Left ventricle myocardium inferior (tissue), 1 donor: ENCODE data around the gene SYF2. TPM values are rescaled to one million over a fixed set of nuclear protein-coding genes. Genes with fewer than 3 reads are reported as not detected.

ENCODE experiments used
- DNase-seq: peaks from one replicate; pipeline ENCODE4 v3.0.0-alpha.2; 2020
- H3K27ac ChIP-seq: fragments of 200-600 bp; replicated peaks from 2 replicates; pipeline ENCODE4 v1.8.0; 2021
- H3K27me3 ChIP-seq: fragments of 200-600 bp; 2 replicates; pipeline ENCODE4 v1.8.0; 2021; ENCODE audit warnings: low read depth
- H3K36me3 ChIP-seq: fragments of 200-600 bp; 2 replicates; pipeline ENCODE4 v1.8.0; 2021
- H3K4me1 ChIP-seq: fragments of 200-600 bp; 2 replicates; pipeline ENCODE4 v1.8.0; 2021
- H3K4me3 ChIP-seq: fragments of 200-600 bp; 2 replicates; pipeline ENCODE4 v1.8.0; 2021; ENCODE audit warnings: mild to moderate bottlenecking, moderate library complexity
- H3K9me3 ChIP-seq: fragments of 200-600 bp; replicated peaks from 2 replicates; pipeline ENCODE4 v1.8.0; 2021
- intact Hi-C: fragments of 100-400 bp; cut with micrococcal nuclease; formaldehyde crosslinking; loops from one replicate; pipeline ENCODE4 v1.11.0; 2022
- total RNA-seq: library from RNA; stranded (reverse); fragmentation: NEBNext Ultra II Directional; extraction: Animal tissue kit (Norgen Biotek cat#: 25700); gene quantifications from one replicate; pipeline ENCODE4 v1.2.1, GENCODE V29; 2021
- TF ChIP-seq, protein P1 (sequence below): fragments of 200-600 bp; IDR thresholded peaks from 2 replicates; pipeline ENCODE4 v1.8.0; 2021; ENCODE audit warnings: antibody characterized with exemption, mild to moderate bottlenecking, borderline replicate concordance
- donor health status: DM: no; HTN: yes; CAD: no; lungs with severe emphysema.

The SYF2 gene
- total RNA-seq, 1 donor from 2014 or later: 35.1 TPM

GRCh38 chr1:25209516-25209915, 22.8 kb downstream of the SYF2 start:
- Histone ChIP-seq H3K27ac (no peak overlapping the region), H3K9me3 (no peaks in the 10 kb centered on the region), H3K27me3 (peaks cover 53% of the 10 kb centered on the region), H3K4me3 (no peak overlapping the region), H3K4me1 (no peaks in the 10 kb centered on the region), H3K36me3 (no peaks in the 10 kb centered on the region)
- intact Hi-C loops: no loop called here
- DNase-seq: no peak
- TF ChIP-seq, protein P1, sequence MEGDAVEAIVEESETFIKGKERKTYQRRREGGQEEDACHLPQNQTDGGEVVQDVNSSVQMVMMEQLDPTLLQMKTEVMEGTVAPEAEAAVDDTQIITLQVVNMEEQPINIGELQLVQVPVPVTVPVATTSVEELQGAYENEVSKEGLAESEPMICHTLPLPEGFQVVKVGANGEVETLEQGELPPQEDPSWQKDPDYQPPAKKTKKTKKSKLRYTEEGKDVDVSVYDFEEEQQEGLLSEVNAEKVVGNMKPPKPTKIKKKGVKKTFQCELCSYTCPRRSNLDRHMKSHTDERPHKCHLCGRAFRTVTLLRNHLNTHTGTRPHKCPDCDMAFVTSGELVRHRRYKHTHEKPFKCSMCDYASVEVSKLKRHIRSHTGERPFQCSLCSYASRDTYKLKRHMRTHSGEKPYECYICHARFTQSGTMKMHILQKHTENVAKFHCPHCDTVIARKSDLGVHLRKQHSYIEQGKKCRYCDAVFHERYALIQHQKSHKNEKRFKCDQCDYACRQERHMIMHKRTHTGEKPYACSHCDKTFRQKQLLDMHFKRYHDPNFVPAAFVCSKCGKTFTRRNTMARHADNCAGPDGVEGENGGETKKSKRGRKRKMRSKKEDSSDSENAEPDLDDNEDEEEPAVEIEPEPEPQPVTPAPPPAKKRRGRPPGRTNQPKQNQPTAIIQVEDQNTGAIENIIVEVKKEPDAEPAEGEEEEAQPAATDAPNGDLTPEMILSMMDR: no peak

DNA sequence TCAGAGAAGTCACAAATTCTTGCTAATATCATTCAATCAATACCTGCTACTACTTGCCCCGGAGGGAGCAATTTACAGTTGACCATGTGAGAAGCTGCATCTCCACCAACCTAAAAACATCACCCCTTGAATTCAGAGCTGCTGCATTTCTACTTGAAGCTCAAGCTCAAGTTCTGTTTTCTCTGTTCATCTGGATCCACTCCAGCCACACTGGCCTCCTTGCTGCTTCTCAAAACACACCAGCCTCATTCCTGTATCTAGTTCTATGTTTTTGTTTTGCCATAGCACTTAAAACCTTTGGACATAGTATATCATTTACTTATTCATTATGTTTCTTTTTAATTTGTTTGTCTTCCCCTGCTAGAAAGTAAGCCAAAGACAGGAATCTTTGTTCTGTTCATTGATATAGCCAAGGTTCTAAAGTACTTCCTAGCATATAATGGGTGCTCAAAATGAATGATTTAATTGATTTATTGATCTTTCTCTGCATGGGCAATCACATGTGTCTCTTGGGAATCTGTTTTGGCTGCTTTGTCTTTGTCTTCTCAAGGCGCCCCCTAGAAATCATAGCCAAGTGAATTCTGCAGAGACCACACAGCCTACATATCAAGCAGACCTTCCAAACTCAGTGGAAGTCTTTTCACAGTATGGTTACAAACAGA, 23.6 kb downstream of the SYF2 start:
- no peak overlapping the region for H3K4me3 ChIP-seq

GRCh38 chr1:25208092-25208491, 24.2 kb downstream of the SYF2 start:
- no peak overlapping the region for H3K4me3 ChIP-seq
- no peak overlapping the region for H3K27ac ChIP-seq
- DNase-seq: no peak
- intact Hi-C loops: no loop called here
- H3K4me1 ChIP-seq: no peaks in the 10 kb centered on the region
- TF ChIP-seq, protein P1: no peak
- no peaks in the 10 kb centered on the region for H3K9me3 ChIP-seq
- H3K27me3 ChIP-seq: peaks cover 53% of the 10 kb centered on the region
- no peaks in the 10 kb centered on the region for H3K36me3 ChIP-seq

More for the DNA sequence above, 23.6 kb downstream of the SYF2 start:
- H3K27ac ChIP-seq: no peak overlapping the region
- H3K27me3 ChIP-seq: peaks cover 53% of the 10 kb centered on the region
- no peaks in the 10 kb centered on the region for H3K36me3 ChIP-seq
- DNase-seq: no peak
- intact Hi-C loops: no loop called here
- TF ChIP-seq, protein P1: no peak
- H3K9me3 ChIP-seq: no peaks in the 10 kb centered on the region
- H3K4me1 ChIP-seq: no peaks in the 10 kb centered on the region

DNA sequence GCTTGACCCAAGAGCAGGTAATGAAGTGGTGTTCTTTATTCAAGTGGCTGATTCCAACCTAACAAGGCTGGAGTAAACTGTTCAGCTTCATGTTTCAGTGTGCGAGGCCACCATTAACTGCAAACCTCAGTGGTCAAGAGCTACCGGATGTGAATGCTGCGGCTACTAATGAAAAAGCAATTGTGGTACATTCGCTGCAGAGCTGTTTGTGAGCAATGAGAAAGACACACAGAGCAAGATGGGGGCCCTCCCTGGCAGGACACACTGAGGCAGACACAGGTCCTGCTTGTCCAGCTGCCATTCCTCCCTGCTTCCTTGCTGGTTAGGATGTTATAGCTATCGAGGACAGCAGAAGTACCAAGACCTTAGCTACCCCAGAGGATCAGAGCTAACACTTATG, 26.1 kb downstream of the SYF2 start:
- H3K36me3 ChIP-seq: no peaks in the 10 kb centered on the region
- no peak overlapping the region for H3K27ac ChIP-seq
- peaks cover 41% of the 10 kb centered on the region for H3K27me3 ChIP-seq
- intact Hi-C loops: no loop called here
- no peaks in the 10 kb centered on the region for H3K9me3 ChIP-seq
- H3K4me1 ChIP-seq: no peaks in the 10 kb centered on the region
- TF ChIP-seq, protein P1: no peak
- no peak for DNase-seq
- H3K4me3 ChIP-seq: no peak overlapping the region

GRCh38 chr1:25205786-25206185, 26.5 kb downstream of the SYF2 start:
- DNase-seq: no peak
- intact Hi-C loops: no loop called here
- peaks cover 37% of the 10 kb centered on the region for H3K27me3 ChIP-seq
- H3K4me1 ChIP-seq: no peaks in the 10 kb centered on the region
- H3K36me3 ChIP-seq: no peaks in the 10 kb centered on the region
- TF ChIP-seq, protein P1: no peak
- no peaks in the 10 kb centered on the region for H3K9me3 ChIP-seq
- no peak overlapping the region for H3K4me3 ChIP-seq
- no peak overlapping the region for H3K27ac ChIP-seq
